GM19025 (cell line): ENCODE results near the gene CADM3.
A peak's percentile ranks its signal among the peaks of the same experiment; 100 is the strongest.

ENCODE experiments used
- ATAC-seq: cut with Tn5 transposase; IDR thresholded peaks from one replicate; pipeline ENCODE4 v1.9.1; 2021; ENCODE audit warnings: mild to moderate bottlenecking, low read depth, moderate library complexity; ENCODE audit not compliant: unreplicated experiment

CADM3 gene

GRCh38 chr1:159172614-159173291 lies 1.3 kb downstream of the CADM3 start:
- ATAC-seq = no peak

GRCh38 chr1:159173320-159173719 lies 1.9 kb downstream of the CADM3 start:
- ATAC-seq = no peak

DNA sequence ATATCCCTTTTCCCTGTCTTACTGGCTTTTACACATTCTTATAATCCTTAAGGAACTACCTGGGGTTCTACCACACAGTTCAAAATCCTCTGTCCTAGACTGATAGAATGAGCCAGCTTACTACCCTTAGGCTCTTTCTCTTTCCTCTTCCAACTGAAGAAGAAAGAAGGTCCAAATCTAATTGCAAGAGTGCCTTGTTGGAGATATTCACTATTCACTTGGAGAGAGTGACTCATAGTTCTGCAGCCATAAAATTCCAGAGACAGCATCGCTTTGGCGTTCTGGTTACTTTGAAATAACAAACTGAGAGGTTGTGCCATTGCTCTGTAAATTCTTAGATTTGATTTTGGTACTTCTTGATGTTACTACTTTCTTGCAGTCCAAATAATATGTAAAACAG lies 4.2 kb downstream of the CADM3 start:
- no peak for ATAC-seq

DNA sequence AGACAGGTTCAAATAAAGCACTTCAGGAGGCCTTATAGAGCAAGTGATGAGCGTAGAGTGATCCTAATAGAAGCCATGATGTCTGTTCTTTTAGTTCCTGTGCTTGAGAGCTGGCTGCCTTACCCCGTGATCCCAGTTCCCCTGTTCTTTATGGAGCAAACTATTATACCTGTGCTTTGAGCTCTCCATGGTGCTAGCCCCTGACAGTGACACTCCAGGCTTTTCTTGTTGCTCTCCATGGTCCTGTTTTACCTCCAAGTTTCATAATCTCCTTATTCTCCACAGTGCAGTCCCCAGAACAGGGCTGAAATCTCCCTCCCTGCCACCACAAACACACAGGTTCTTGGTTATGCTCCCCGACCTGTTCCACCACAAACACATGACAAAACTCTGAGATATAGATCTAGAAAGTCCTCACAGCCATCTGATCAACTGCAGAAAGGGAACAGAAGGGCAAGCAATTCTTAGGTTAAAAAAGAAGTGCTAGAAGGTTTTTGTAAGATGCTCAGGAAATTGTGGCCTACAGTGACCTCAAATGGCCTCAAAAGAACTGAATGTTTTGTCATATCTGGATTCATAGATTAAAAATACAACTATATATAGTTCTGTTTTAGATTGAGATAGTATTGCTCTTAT lies 6.0 kb downstream of the CADM3 start:
- no peak for ATAC-seq

- no peak for ATAC-seq
Observed at GRCh38 chr1:159179906-159180305, 8.5 kb downstream of the CADM3 start.

DNA sequence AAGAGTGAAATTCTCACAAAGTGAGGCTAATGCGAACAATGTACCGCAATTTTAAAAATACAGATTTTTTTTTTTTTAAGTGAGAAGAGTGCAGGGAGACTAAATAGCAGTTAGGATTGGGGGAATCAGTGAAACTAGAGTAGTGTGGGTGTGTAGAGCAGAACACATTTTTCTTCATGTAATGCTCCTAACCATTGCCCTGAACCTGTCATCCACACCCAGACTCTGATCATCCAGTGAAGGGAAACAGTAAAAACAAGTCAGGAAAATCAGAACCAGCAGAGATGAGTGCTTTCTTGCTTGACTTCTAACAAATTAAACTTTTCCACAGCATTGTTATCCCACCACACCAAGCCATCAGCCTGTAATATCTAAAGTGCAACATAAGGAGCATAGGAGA lies 9.1 kb downstream of the CADM3 start:
- ATAC-seq = no peak

DNA sequence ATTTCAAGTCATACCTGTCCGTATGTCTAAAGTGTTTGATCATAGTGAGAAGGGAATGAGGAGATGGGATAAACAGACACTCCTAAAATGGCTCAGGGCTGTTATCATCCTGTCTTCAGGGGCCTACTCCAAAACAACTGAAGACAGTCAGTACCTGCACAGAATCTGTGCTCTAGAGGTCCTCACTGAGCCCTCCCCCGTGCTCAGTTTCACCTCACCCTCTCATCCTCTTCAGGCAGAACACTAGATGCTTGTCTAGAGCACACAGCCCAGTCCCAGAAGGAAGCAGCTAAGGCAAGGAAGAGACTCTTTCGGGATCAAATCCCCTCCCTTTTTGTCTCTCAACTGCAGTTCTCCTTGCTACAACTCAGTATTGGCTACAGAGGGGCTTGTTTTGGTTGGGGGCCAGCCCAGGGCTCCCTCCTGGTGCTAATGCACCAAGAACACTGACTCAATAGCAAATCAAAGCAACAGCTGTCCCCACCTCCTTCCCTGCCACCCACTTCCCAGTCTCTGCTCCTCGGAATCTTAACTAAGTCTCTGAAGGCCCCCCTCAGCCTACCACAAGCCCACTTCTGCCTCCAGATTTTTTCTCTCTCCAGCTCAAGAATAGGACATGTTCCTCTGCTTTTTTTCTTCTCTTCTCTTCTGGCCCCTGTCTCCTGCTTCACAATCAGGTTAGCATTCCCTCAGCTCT lies 10.1 kb downstream of the CADM3 start:
- no peak for ATAC-seq

- no peak for ATAC-seq
Observed at GRCh38 chr1:159184201-159184600, 12.8 kb downstream of the CADM3 start.

GRCh38 chr1:159185121-159185520 lies 13.7 kb downstream of the CADM3 start:
- no peak for ATAC-seq

DNA sequence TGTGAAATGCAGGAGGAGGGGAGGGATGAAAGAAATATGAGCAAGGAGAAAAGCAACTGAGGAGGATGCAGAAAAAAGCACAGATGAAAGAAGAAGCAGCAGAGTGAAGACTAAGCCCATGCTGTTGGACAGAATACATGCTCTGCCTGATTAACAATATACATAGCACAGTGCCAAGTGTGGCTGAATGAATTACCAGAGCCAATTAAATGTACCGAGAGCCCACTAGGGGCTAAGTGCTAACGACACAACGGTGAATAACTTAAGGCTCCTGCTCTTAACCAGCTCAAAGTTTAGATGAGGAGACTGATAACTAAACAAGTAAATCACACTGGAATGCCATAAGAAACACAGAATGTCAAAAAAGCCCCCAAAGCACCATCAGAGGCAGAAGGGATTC lies 15.6 kb downstream of the CADM3 start:
- no peak for ATAC-seq

- no peak for ATAC-seq
Observed at GRCh38 chr1:159187647-159188374, 16.4 kb downstream of the CADM3 start.

GRCh38 chr1:159188375-159188788 lies 17.0 kb downstream of the CADM3 start:
- ATAC-seq = peak; percentile 94

DNA sequence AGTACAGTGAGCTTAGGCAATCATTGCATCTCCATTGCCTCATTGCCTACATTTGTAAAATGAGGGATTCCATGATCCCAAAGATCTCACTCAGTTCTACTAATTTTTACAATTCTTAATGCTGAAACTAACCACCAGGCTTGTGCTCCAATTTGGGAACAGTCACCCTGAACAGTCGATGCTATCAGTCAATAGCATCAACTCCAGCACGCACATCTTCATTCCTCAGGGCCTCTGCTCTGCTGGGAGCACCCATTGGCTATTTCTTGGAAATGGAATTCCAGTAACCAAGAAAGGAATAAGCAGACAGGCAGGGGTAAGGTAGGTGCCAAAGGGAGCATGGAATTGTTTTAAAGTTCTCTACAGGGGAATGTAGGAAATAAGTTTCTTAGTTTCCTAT lies 19.0 kb downstream of the CADM3 start:
- ATAC-seq = no peak

DNA sequence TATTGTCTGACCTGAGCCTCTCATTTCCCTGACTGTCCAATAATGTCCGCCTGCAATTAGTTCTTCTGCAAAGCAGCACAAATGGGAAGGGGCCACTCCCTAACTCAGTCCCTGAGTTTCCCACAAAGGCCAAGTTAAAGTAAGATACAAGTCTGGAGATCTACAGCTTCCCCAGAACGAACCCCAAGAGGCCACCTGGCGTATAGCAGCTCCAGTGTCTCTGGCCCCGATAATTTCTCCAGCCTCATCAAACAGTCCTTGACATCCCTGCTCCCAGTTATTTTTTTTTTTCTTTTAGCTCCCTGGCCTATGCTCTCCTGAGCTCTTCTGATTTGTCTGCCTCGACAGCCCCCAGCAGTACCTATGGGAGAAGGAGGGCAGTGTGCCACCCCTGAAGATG lies 25.1 kb downstream of the CADM3 start:
- ATAC-seq = no peak

- ATAC-seq = no peak
Observed at GRCh38 chr1:159197561-159198557, 26.4 kb downstream of the CADM3 start.

DNA sequence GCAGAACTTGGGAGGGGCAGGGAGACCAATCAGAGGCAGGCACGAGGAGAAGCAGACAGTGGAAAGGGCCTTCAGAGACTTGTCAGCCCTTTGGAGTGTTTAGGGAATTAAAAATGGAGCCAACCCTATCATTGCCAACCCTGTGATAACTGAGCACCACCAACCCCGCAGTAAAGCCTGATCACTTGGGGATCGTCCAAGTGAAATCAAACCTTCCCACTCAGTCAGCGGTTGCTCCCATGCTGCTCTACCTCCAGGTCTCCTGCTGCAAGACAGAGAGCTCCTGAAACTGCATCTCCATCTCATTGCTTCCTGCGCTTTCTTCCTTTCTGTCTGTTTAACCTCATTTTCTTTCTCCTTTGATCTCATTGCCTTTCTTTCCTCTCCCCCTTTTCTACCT lies 28.5 kb downstream of the CADM3 start:
- no peak for ATAC-seq

DNA sequence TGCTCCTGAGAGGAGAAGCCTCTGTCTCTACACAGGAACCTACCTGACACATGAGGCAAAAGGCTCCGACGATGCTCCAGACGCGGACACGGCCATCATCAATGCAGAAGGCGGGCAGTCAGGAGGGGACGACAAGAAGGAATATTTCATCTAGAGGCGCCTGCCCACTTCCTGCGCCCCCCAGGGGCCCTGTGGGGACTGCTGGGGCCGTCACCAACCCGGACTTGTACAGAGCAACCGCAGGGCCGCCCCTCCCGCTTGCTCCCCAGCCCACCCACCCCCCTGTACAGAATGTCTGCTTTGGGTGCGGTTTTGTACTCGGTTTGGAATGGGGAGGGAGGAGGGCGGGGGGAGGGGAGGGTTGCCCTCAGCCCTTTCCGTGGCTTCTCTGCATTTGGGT lies 29.4 kb downstream of the CADM3 start:
- no peak for ATAC-seq

GRCh38 chr1:159201642-159202041 lies 30.2 kb downstream of the CADM3 start:
- ATAC-seq = no peak

DNA sequence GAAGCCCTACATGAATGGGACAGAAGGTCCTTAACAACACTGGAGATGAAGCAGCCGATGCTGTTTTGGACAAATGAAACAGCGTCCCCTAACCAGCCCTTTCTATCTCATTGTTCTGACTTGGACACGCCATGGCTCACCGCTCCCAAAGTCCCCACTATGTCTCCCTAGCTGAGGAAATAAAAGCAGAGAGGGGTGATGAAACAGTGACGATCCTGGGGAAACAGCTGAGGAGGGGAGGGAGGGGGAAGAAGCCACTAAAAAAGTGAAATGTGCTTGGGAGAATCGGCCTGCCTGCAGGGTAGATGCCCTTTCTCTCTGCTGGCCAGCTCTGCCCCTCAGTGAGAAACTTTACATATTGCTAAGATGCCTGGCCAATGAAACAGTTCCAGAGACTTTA lies 32.2 kb downstream of the CADM3 start:
- ATAC-seq = no peak
